ENCODE results near the gene CACFD1. TPM values are rescaled to one million over a fixed set of nuclear protein-coding genes. Genes with fewer than 3 reads are reported as not detected.

The CACFD1 gene
- total RNA-seq, 1 experiment from 2014 or later: 7.5 TPM

DNA sequence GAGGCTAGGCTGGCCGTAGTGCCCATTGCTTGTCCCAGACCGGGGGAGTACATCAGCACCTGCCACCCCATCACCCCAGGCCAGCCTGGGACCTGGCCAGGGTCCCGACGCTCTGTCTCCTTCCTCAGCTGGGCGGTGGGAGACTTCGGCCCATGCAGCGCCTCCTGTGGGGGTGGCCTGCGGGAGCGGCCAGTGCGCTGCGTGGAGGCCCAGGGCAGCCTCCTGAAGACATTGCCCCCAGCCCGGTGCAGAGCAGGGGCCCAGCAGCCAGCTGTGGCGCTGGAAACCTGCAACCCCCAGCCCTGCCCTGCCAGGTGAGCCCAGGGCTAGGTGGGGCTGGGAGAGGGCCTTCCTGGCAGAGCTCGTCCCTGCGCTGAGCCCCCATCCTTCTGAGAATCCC lies 16.5 kb upstream of the CACFD1 start:
- DNase-seq (no peak), ATAC-seq (no peak)
- no peak overlapping the region for H3K9ac ChIP-seq (ENCODE audit: low read length)
- H3K27ac ChIP-seq (ENCODE audit: low read length): no peak overlapping the region
- no peaks in the 10 kb centered on the region for H3K79me2 ChIP-seq (ENCODE audit: low read length)
- H3K36me3 ChIP-seq (ENCODE audit: low read depth, low read length): no peaks in the 10 kb centered on the region
- no peak overlapping the region for H3K4me2 ChIP-seq (ENCODE audit: low read length)
- H3K9me3 ChIP-seq (ENCODE audit: low read length): no peaks in the 10 kb centered on the region
- H3F3A ChIP-seq (ENCODE audit: low read length, unreplicated experiment): no peaks in the 10 kb centered on the region
- no TSS peak for BruUV-seq (replicated peaks)
- no peaks in the 10 kb centered on the region for H3K9me2 ChIP-seq (replicated peaks; ENCODE audit: low read length)
- TF ChIP-seq EZH2phosphoT487 (IDR thresholded peaks at IDR 0.05; ENCODE audit: borderline replicate concordance, low read length) (no peak), EZH2 (IDR thresholded peaks at IDR 0.05; ENCODE audit: low read length, unreplicated experiment) (no peak)
- TF ChIP-seq, protein P1, sequence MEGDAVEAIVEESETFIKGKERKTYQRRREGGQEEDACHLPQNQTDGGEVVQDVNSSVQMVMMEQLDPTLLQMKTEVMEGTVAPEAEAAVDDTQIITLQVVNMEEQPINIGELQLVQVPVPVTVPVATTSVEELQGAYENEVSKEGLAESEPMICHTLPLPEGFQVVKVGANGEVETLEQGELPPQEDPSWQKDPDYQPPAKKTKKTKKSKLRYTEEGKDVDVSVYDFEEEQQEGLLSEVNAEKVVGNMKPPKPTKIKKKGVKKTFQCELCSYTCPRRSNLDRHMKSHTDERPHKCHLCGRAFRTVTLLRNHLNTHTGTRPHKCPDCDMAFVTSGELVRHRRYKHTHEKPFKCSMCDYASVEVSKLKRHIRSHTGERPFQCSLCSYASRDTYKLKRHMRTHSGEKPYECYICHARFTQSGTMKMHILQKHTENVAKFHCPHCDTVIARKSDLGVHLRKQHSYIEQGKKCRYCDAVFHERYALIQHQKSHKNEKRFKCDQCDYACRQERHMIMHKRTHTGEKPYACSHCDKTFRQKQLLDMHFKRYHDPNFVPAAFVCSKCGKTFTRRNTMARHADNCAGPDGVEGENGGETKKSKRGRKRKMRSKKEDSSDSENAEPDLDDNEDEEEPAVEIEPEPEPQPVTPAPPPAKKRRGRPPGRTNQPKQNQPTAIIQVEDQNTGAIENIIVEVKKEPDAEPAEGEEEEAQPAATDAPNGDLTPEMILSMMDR (conservative IDR thresholded peaks at IDR 0.05; ENCODE audit: low read depth, low read length): no peak
- intact Hi-C loops (cut with micrococcal nuclease): no loop called here
- no peak overlapping the region for H2AFZ ChIP-seq (ENCODE audit: low read length)
- no peak overlapping the region for H3K4me3 ChIP-seq (ENCODE audit: low read length)
- no peaks in the 10 kb centered on the region for H3K4me1 ChIP-seq (ENCODE audit: insufficient read depth, low read length)
- CTCF ChIA-PET: no interaction called here
- POLR2A ChIA-PET (ENCODE audit: unreplicated experiment): no interaction called here
- no peaks in the 10 kb centered on the region for H3K27me3 ChIP-seq (ENCODE audit: low read length)
- H4K20me1 ChIP-seq (ENCODE audit: low read length): no peaks in the 10 kb centered on the region

DNA sequence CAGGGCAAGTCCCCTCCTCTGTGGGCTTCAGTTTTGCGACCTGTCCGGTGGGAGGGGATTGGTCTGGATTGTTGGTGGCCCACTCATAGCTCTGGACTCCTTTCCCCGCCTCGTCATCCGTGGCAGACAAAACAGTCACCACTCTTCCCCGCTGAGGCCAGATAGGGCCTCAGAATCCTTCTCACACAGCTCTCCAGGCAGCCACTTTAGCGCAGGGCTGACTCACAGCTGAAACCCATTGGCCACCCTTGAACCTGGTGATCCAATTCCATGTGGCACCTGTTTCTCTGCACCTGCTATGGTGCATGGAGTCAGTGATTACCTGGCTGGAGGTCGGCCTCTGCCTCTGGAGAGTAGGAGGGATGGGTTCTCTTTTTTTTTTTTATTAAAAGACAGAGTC lies 15.8 kb upstream of the CACFD1 start:
- no peaks in the 10 kb centered on the region for H3F3A ChIP-seq (ENCODE audit: low read length, unreplicated experiment)
- no peaks in the 10 kb centered on the region for H3K79me2 ChIP-seq (ENCODE audit: low read length)
- ATAC-seq: no peak
- intact Hi-C loops (cut with micrococcal nuclease): no loop called here
- no peak overlapping the region for H3K9ac ChIP-seq (ENCODE audit: low read length)
- H3K4me2 ChIP-seq (ENCODE audit: low read length): no peak overlapping the region
- POLR2A ChIA-PET (ENCODE audit: unreplicated experiment): no interaction called here
- H3K9me3 ChIP-seq (ENCODE audit: low read length): no peaks in the 10 kb centered on the region
- H2AFZ ChIP-seq (ENCODE audit: low read length): no peak overlapping the region
- CTCF ChIA-PET: no interaction called here
- no peaks in the 10 kb centered on the region for H3K36me3 ChIP-seq (ENCODE audit: low read depth, low read length)
- DNase-seq: no peak
- H3K4me1 ChIP-seq (ENCODE audit: insufficient read depth, low read length): no peaks in the 10 kb centered on the region
- H4K20me1 ChIP-seq (ENCODE audit: low read length): no peaks in the 10 kb centered on the region
- no peak overlapping the region for H3K27ac ChIP-seq (ENCODE audit: low read length)
- BruUV-seq (replicated peaks): no TSS peak
- no peaks in the 10 kb centered on the region for H3K9me2 ChIP-seq (replicated peaks; ENCODE audit: low read length)
- no peaks in the 10 kb centered on the region for H3K27me3 ChIP-seq (ENCODE audit: low read length)
- TF ChIP-seq EZH2phosphoT487 (IDR thresholded peaks at IDR 0.05; ENCODE audit: borderline replicate concordance, low read length): no peak
- no peak for TF ChIP-seq EZH2 (IDR thresholded peaks at IDR 0.05; ENCODE audit: low read length, unreplicated experiment)
- TF ChIP-seq, protein P1 (conservative IDR thresholded peaks at IDR 0.05; ENCODE audit: low read depth, low read length): no peak
- no peak overlapping the region for H3K4me3 ChIP-seq (ENCODE audit: low read length)

DNA sequence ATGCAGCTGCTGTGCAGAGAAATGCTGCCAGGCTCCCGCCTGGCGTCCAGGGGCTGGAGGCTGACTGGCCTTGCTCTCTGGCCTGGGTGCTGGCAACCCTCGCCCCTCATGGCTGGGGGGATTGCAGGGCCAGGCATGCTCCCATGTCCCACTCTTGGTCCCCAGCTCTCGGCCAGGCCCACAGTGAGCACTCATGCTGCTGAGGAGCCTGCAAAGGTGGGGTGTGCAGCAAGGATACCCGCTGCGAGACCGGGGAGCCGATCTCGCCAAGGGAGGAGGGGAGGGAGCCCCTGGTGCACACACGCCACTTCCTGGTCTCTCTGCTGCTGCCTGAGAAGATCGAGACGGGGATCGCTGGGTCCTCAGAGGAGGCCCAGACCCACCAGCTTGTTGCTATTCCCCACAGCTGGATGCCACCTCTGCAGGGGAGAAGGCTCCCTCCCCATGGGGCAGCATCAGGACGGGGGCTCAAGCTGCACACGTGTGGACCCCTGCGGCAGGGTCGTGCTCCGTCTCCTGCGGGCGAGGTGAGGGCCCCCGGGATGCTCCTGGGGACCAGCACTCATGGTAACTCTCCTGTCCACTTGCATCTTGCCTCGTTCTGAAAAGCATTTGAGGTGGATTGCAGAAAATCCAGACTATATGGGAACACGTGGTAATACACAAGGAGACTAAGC lies 14.3 kb upstream of the CACFD1 start:
- Histone ChIP-seq H3K79me2 (ENCODE audit: low read length) (no peaks in the 10 kb centered on the region), H3K4me2 (ENCODE audit: low read length) (no peak overlapping the region), H3F3A (ENCODE audit: low read length, unreplicated experiment) (no peaks in the 10 kb centered on the region), H3K36me3 (ENCODE audit: low read depth, low read length) (no peaks in the 10 kb centered on the region), H2AFZ (ENCODE audit: low read length) (no peak overlapping the region), H3K4me3 (ENCODE audit: low read length) (no peak overlapping the region), H4K20me1 (ENCODE audit: low read length) (no peaks in the 10 kb centered on the region), H3K9me2 (replicated peaks; ENCODE audit: low read length) (no peaks in the 10 kb centered on the region), H3K27ac (ENCODE audit: low read length) (no peak overlapping the region), H3K9ac (ENCODE audit: low read length) (no peak overlapping the region), H3K9me3 (ENCODE audit: low read length) (no peaks in the 10 kb centered on the region), H3K27me3 (ENCODE audit: low read length) (no peaks in the 10 kb centered on the region), H3K4me1 (ENCODE audit: insufficient read depth, low read length) (peaks cover 6% of the 10 kb centered on the region; the same call in 1 of the 2 replicates)
- no peak for ATAC-seq
- POLR2A ChIA-PET (ENCODE audit: unreplicated experiment): no interaction called here
- no peak for DNase-seq
- no TSS peak for BruUV-seq (replicated peaks)
- intact Hi-C loops (cut with micrococcal nuclease): no loop called here
- TF ChIP-seq, protein P1 (conservative IDR thresholded peaks at IDR 0.05; ENCODE audit: low read depth, low read length): no peak
- TF ChIP-seq EZH2phosphoT487 (IDR thresholded peaks at IDR 0.05; ENCODE audit: borderline replicate concordance, low read length) (no peak), EZH2 (IDR thresholded peaks at IDR 0.05; ENCODE audit: low read length, unreplicated experiment) (no peak)
- CTCF ChIA-PET: no interaction called here
